K562 (cell line): Measurements from ENCODE around the gene TIMM17B. TPM values are rescaled to one million over a fixed set of nuclear protein-coding genes. Genes with fewer than 3 reads are reported as not detected.

ENCODE experiments used
- BRD9 ChIP-seq: fragments of 450-650 bp; IDR thresholded peaks from 2 replicates; pipeline ENCODE4 v1.6.1; 2018; ENCODE audit warnings: low read depth; ENCODE audit not compliant: partially characterized antibody
- CREB5 ChIP-seq: fragments of 250-450 bp; sonication (Bioruptor Pico); IDR thresholded peaks from 2 replicates; pipeline ENCODE4 v1.5.0; 2020; ENCODE audit warnings: mild to moderate bottlenecking
- DNMT1 ChIP-seq: fragments of 450-650 bp; IDR thresholded peaks from 2 replicates; pipeline ENCODE4 v1.6.1; 2016; ENCODE audit warnings: antibody characterized with exemption, mild to moderate bottlenecking
- E4F1 ChIP-seq: fragments of 250-450 bp; sonication (Bioruptor Pico); IDR thresholded peaks from 2 replicates; pipeline ENCODE4 v1.5.0; 2021; ENCODE audit warnings: mild to moderate bottlenecking, borderline replicate concordance
- ETS2 ChIP-seq: IDR thresholded peaks from 2 replicates; pipeline ENCODE4 v1.6.1; 2016; ENCODE audit warnings: borderline replicate concordance, missing genetic modification characterization, mild to moderate bottlenecking, moderate library complexity, missing compliant biosample characterization; ENCODE audit not compliant: poor library complexity, severe bottlenecking
- FOXA3 ChIP-seq, 2 experiments: fragments of 450-650 bp in 1 of 2; sonication (generic) in 1 of 2; formaldehyde crosslinking; IDR thresholded peaks in 1 of 2; conservative IDR thresholded peaks in 1 of 2; 2 replicates each; pipeline versions ENCODE4 v1.4.0 to v1.8.0; 2020 to 2022; ENCODE audit warnings: mild to moderate bottlenecking in 2 of 2, missing genetic modification reagents in 1 of 2
- HIVEP1 ChIP-seq: fragments of 250-450 bp; sonication (Bioruptor Pico); IDR thresholded peaks from 2 replicates; pipeline ENCODE4 v1.4.0; 2020; ENCODE audit warnings: mild to moderate bottlenecking
- ILK ChIP-seq: fragments of 450-650 bp; IDR thresholded peaks from 2 replicates; pipeline ENCODE4 v1.6.1; 2016; ENCODE audit warnings: missing genetic modification characterization, low read depth, mild to moderate bottlenecking, missing compliant biosample characterization, moderate library complexity, borderline replicate concordance
- MBD2 ChIP-seq: sonication (generic); IDR thresholded peaks from 2 replicates; pipeline ENCODE4 v1.6.1; 2016; ENCODE audit warnings: low read depth, borderline replicate concordance
- MCM3 ChIP-seq: fragments of 450-650 bp; IDR thresholded peaks from 2 replicates; pipeline ENCODE4 v1.6.1; 2016
- NCOA2 ChIP-seq, 2 experiments: fragments of 450-650 bp; IDR thresholded peaks; 2 replicates each; pipeline ENCODE4 v1.6.1; 2018; ENCODE audit warnings: mild to moderate bottlenecking in 2 of 2, moderate library complexity in 1 of 2; ENCODE audit not compliant: partially characterized antibody in 2 of 2
- NFRKB ChIP-seq: fragments of 450-650 bp; IDR thresholded peaks from 2 replicates; pipeline ENCODE4 v1.6.1; 2016; ENCODE audit warnings: low read depth
- PKNOX1 ChIP-seq: fragments of 450-650 bp; IDR thresholded peaks from 2 replicates; pipeline ENCODE4 v1.6.1; 2016
- RFX7 ChIP-seq: fragments of 250-450 bp; sonication (Bioruptor Pico); IDR thresholded peaks from 2 replicates; pipeline ENCODE4 v1.5.1; 2021; ENCODE audit warnings: mild to moderate bottlenecking
- SAFB ChIP-seq: fragments of 200-400 bp; formaldehyde crosslinking; IDR thresholded peaks from 2 replicates; pipeline ENCODE4 v1.6.1; 2017; ENCODE audit warnings: low read depth, low read length, borderline replicate concordance
- SETDB1 ChIP-seq: IDR thresholded peaks from one replicate; pipeline ENCODE4 v1.6.1; 2012; ENCODE audit warnings: low read length, control low read depth, inconsistent platforms
- SP2 ChIP-seq: IDR thresholded peaks from 2 replicates; pipeline ENCODE4 v1.6.1; 2011; ENCODE audit warnings: mild to moderate bottlenecking, low read depth, low read length, moderate library complexity; ENCODE audit not compliant: poor library complexity, severe bottlenecking; ENCODE audit errors: extremely low read depth
- TRIM24 ChIP-seq, 2 experiments: fragments of 450-650 bp; IDR thresholded peaks; 2 replicates each; pipeline ENCODE4 v1.6.1; 2016
- YY1 ChIP-seq, 3 experiments: IDR thresholded peaks; 2 replicates each; pipeline ENCODE4 v1.6.1; 2011; ENCODE audit warnings: low read length in 2 of 3, mild to moderate bottlenecking in 2 of 3, moderate library complexity in 2 of 3, borderline replicate concordance in 1 of 3, control low read depth in 1 of 3, low read depth in 1 of 3; ENCODE audit not compliant: insufficient read depth in 3 of 3, insufficient replicate concordance in 2 of 3, control insufficient read depth in 1 of 3, insufficient read length in 1 of 3; ENCODE audit errors: extremely low read depth in 1 of 3
- ZFP91 ChIP-seq: sonication (generic); formaldehyde crosslinking; IDR thresholded peaks from 2 replicates; pipeline ENCODE4 v1.8.0; 2022; ENCODE audit warnings: mild to moderate bottlenecking, missing genetic modification reagents
- ZNF282 ChIP-seq: sonication (generic); formaldehyde crosslinking; IDR thresholded peaks from 2 replicates; pipeline ENCODE4 v1.8.1; 2023; ENCODE audit warnings: missing genetic modification reagents
- polyA plus RNA-seq, 8 experiments: library from polyadenylated mRNA; depleted of rRNA in 4 of 8; stranded (reverse) in 5 of 8; unstranded in 3 of 8; fragments of >200 nt; fragmentation: Nextera tagmentation in 2 of 8; fragmentation: Illumina TruSeq in 1 of 8; extraction: Ambion mirVana in 2 of 8; extraction: Trizol in 1 of 8; gene quantifications; 2 replicates each; pipeline versions ENCODE4 v1.2.1 to v1.2.3, GENCODE V29; 2011 to 2014; ENCODE audit warnings: inconsistent platforms in 1 of 8, missing spikeins in 1 of 8
- total RNA-seq, 7 experiments: library from RNA; depleted of rRNA in 6 of 7; stranded (reverse); fragments of >200 nt in 6 of 7; fragmentation: Illumina TruSeq in 2 of 7; extraction: Trizol in 2 of 7; gene quantifications; 2 replicates each; pipeline versions ENCODE4 v1.2.1 to v1.2.3, GENCODE V29; 2011 to 2021; ENCODE audit warnings: low replicate concordance in 1 of 7

Gene TIMM17B
- total and polyA plus RNA-seq, 9 of the 15 experiments (the other 6 are each of a cell fraction or from before 2014, with no cell fraction given), result 9.9 to 184 (median 115) TPM

- TF ChIP-seq E4F1, result no peak
- TF ChIP-seq RFX7, result no peak
- no peak for TF ChIP-seq CREB5 (CRISPR knock-in tag)
- TF ChIP-seq ZNF282, result no peak
- TF ChIP-seq ETS2 (tag), result no peak
- no peak for TF ChIP-seq TRIM24 (IDR thresholded peaks at IDR 0.05)
- no peak for TF ChIP-seq SETDB1
- TF ChIP-seq NFRKB, result no peak
- no peak for TF ChIP-seq PKNOX1
- TF ChIP-seq SAFB, result no peak
- TF ChIP-seq YY1 (IDR thresholded peaks at IDR 0.05; ENCODE audit: borderline replicate concordance in 1 of 3, control insufficient read depth in 1 of 3, extremely low read depth in 1 of 3, insufficient read depth in 3 of 3, insufficient read length in 1 of 3, insufficient replicate concordance in 2 of 3, low read depth in 1 of 3, low read length in 2 of 3), result no peak
- TF ChIP-seq NCOA2 (IDR thresholded peaks at IDR 0.05; ENCODE audit: partially characterized antibody in 2 of 2), result no peak
- TF ChIP-seq MBD2, result peak; percentile 48; the same call in 1 of the 2 replicates
- TF ChIP-seq HIVEP1 (CRISPR knock-in tag), result no peak
- no peak for TF ChIP-seq ZFP91 (CRISPR knock-in tag)
- TF ChIP-seq DNMT1, result no peak
- TF ChIP-seq ILK (tag), result no peak
- TF ChIP-seq BRD9, result no peak
- no peak for TF ChIP-seq SP2
- no peak for TF ChIP-seq FOXA3 (CRISPR knock-in tag; conservative IDR thresholded peaks at IDR 0.05 in 1 of 2, IDR thresholded peaks at IDR 0.05 in 1 of 2)
- no peak for TF ChIP-seq MCM3
Observed at GRCh38 chrX:48897157-48897624, 377 bp downstream of the TIMM17B start (continued).
